Spleen (tissue), 11 donors: ENCODE measurements around the gene LRP1B. TPM values are rescaled to one million over a fixed set of nuclear protein-coding genes. Genes with fewer than 3 reads are reported as not detected.

Experiments used
- DNase-seq: peaks from one replicate; pipeline ENCODE4 v3.0.0-alpha.2; 2020
- H3K27ac ChIP-seq, 8 donors: fragments of 200-600 bp; sonication (generic) in 7 of 8; 1 replicate in 4 of 8; 2 replicates in 4 of 8; pipeline versions ENCODE4 v1.5.0 to v1.8.0; 2016 to 2021; ENCODE audit warnings: inconsistent platforms in 4 of 8, mild to moderate bottlenecking in 4 of 8, moderate library complexity in 1 of 8
- H3K27me3 ChIP-seq, 7 donors: fragments of 200-600 bp; sonication (generic) in 6 of 7; replicated peaks in 1 of 7; 1 replicate in 4 of 7; 2 replicates in 3 of 7; pipeline versions ENCODE4 v1.5.0 to v1.8.0; 2016 to 2021; ENCODE audit warnings: inconsistent platforms in 3 of 7, mild to moderate bottlenecking in 1 of 7
- H3K36me3 ChIP-seq, 6 donors: fragments of 200-600 bp; sonication (generic) in 5 of 6; 1 replicate in 4 of 6; 2 replicates in 2 of 6; pipeline versions ENCODE4 v1.5.0 to v1.8.0; 2016 to 2021; ENCODE audit warnings: inconsistent platforms in 2 of 6
- H3K4me1 ChIP-seq, 6 donors: fragments of 200-600 bp; sonication (generic) in 5 of 6; 1 replicate in 3 of 6; 2 replicates in 3 of 6; pipeline versions ENCODE4 v1.5.0 to v1.8.0; 2016 to 2021; ENCODE audit warnings: inconsistent platforms in 3 of 6
- H3K4me3 ChIP-seq, 8 donors: fragments of 200-600 bp; sonication (generic) in 7 of 8; 1 replicate in 4 of 8; 2 replicates in 4 of 8; pipeline versions ENCODE4 v1.5.0 to v1.8.0; 2016 to 2021; ENCODE audit warnings: inconsistent platforms in 4 of 8, mild to moderate bottlenecking in 4 of 8, moderate library complexity in 2 of 8
- H3K9me3 ChIP-seq, 8 donors: fragments of 200-600 bp; sonication (generic) in 7 of 8; 1 replicate in 4 of 8; 2 replicates in 4 of 8; pipeline versions ENCODE4 v1.5.0 to v1.8.0; 2016 to 2021; ENCODE audit warnings: inconsistent platforms in 4 of 8
- CTCF ChIP-seq, 11 experiments: fragments of 200-600 bp in 7 of 11; fragments of 450-650 bp in 4 of 11; sonication (generic) in 4 of 11; IDR thresholded peaks in 8 of 11; conservative IDR thresholded peaks in 3 of 11; 1 replicate in 7 of 11; 2 replicates in 4 of 11; pipeline versions ENCODE4 v1.4.0 to v1.8.0; 2016 to 2021; ENCODE audit warnings: antibody characterized with exemption in 11 of 11, inconsistent platforms in 4 of 11, mild to moderate bottlenecking in 1 of 11
- POLR2A ChIP-seq, 3 donors: fragments of 450-650 bp; IDR thresholded peaks; one replicate each; pipeline ENCODE4 v1.5.1; 2017; ENCODE audit warnings: antibody characterized with exemption in 3 of 3, mild to moderate bottlenecking in 1 of 3
- POLR2AphosphoS5 ChIP-seq, 3 donors: sonication (generic); formaldehyde crosslinking; IDR thresholded peaks; one replicate each; pipeline ENCODE4 v1.5.1; 2017; ENCODE audit warnings: antibody characterized with exemption in 3 of 3
- WGBS, 5 donors: extraction: QIAGEN DNeasy Blood & Tissue Kit in 3 of 5; methylation state at CpG; one replicate each; pipeline versions ENCODE4 v1.1.5 to v1.1.7; 2013 to 2018; 5-methylcytosine and 5-hydroxymethylcytosine counted together
- intact Hi-C: fragments of 100-400 bp; cut with DNase I; formaldehyde crosslinking; loops from one replicate; pipeline ENCODE4 v1.15.0; 2023; ENCODE audit warnings: low total_unique reads
- polyA plus RNA-seq, 3 donors: library from polyadenylated mRNA; stranded (reverse); fragments of 200-250 nt; gene quantifications; one replicate each; pipeline ENCODE4 v1.2.1, GENCODE V29; 2013
- total RNA-seq, 7 donors: library from RNA; depleted of rRNA in 3 of 7; stranded (reverse); fragments of >200 nt in 3 of 7; fragmentation: NEBNext Ultra II Directional in 4 of 7; extraction: Animal tissue kit (Norgen Biotek cat#: 25700) in 4 of 7; gene quantifications; one replicate each; pipeline versions ENCODE4 v1.1.0 to v1.2.1, GENCODE V29; 2016 to 2021
- donor health status: healthy with polysubstance abuse.
- donor health status: DM: no; HTN: no; CAD: no; lungs with moderate emphysema.
- donor health status: DM: no; HTN: no; CAD: no.
- donor health status: Bipolar disorder and iron deficiency.
- donor health status: healthy.
- donor health status: DM: no; HTN: no; CAD: no.
- donor health status: DM: yes; HTN: yes; CAD: no.

Gene LRP1B
- total and polyA plus RNA-seq, 10 donors = 0.02 to 0.85 (median 0.08) TPM; not detected in 2

GRCh38 chr2:140891614-140892212, 1239.1 kb downstream of the LRP1B start:
- no peak for DNase-seq
- no peaks in the 10 kb centered on the region for H3K4me1 ChIP-seq
- H3K27me3 ChIP-seq = no peaks in the 10 kb centered on the region
- no peak overlapping the region for H3K27ac ChIP-seq
- intact Hi-C loops = no loop called here
- 60 to 73% (median 65%) methylated on average over 1 of the region's 1 CpG for WGBS, 5 donors
- H3K9me3 ChIP-seq = peaks cover 0 to 4% (median 0%) of the 10 kb centered on the region in 8 donors
- no peak overlapping the region for H3K4me3 ChIP-seq
- TF ChIP-seq CTCF (IDR thresholded peaks at IDR 0.05 in 8 of 11, conservative IDR thresholded peaks at IDR 0.05 in 3 of 11) (no peak), POLR2AphosphoS5 (IDR thresholded peaks at IDR 0.05) (no peak), POLR2A (IDR thresholded peaks at IDR 0.05) (no peak)
- H3K36me3 ChIP-seq = no peaks in the 10 kb centered on the region

- WGBS, 5 donors = 77 to 85% (median 83%) methylated on average over 5 of the region's 5 CpGs
- H3K4me3 ChIP-seq = no peak overlapping the region
- no peaks in the 10 kb centered on the region for H3K36me3 ChIP-seq
- H3K27me3 ChIP-seq = no peaks in the 10 kb centered on the region
- no peaks in the 10 kb centered on the region for H3K9me3 ChIP-seq
- no peak for TF ChIP-seq POLR2A (IDR thresholded peaks at IDR 0.05)
- no peak for TF ChIP-seq CTCF (IDR thresholded peaks at IDR 0.05 in 8 of 11, conservative IDR thresholded peaks at IDR 0.05 in 3 of 11)
- TF ChIP-seq POLR2AphosphoS5 (IDR thresholded peaks at IDR 0.05) = no peak
- H3K4me1 ChIP-seq = no peaks in the 10 kb centered on the region
- no peak for DNase-seq
- intact Hi-C loops = no loop called here
- no peak overlapping the region for H3K27ac ChIP-seq
Measured at GRCh38 chr2:140882671-140883620, 1247.9 kb downstream of the LRP1B start.

GRCh38 chr2:140880573-140880972, 1250.2 kb downstream of the LRP1B start:
- TF ChIP-seq CTCF (IDR thresholded peaks at IDR 0.05 in 8 of 11, conservative IDR thresholded peaks at IDR 0.05 in 3 of 11) (no peak), POLR2A (IDR thresholded peaks at IDR 0.05) (no peak), POLR2AphosphoS5 (IDR thresholded peaks at IDR 0.05) (no peak)
- Histone ChIP-seq H3K27me3 (no peaks in the 10 kb centered on the region), H3K4me3 (no peak overlapping the region), H3K27ac (no peak overlapping the region), H3K4me1 (no peaks in the 10 kb centered on the region), H3K9me3 (peaks cover 0 to 19% (median 13%) of the 10 kb centered on the region in 8 donors), H3K36me3 (no peaks in the 10 kb centered on the region)
- intact Hi-C loops = no loop called here
- 77 to 91% (median 80%) methylated on average over 1 of the region's 1 CpG for WGBS, 5 donors
- DNase-seq = no peak

- H3K4me3 ChIP-seq = no peak overlapping the region
- H3K9me3 ChIP-seq = peaks cover 0 to 36% (median 27%) of the 10 kb centered on the region in 8 donors
- intact Hi-C loops = no loop called here
- H3K36me3 ChIP-seq = no peaks in the 10 kb centered on the region
- 81 to 98% (median 88%) methylated on average over 1 of the region's 1 CpG for WGBS, 5 donors
- DNase-seq = no peak
- no peaks in the 10 kb centered on the region for H3K27me3 ChIP-seq
- H3K4me1 ChIP-seq = no peaks in the 10 kb centered on the region
- H3K27ac ChIP-seq = no peak overlapping the region
- no peak for TF ChIP-seq POLR2A (IDR thresholded peaks at IDR 0.05)
- no peak for TF ChIP-seq POLR2AphosphoS5 (IDR thresholded peaks at IDR 0.05)
- no peak for TF ChIP-seq CTCF (IDR thresholded peaks at IDR 0.05 in 8 of 11, conservative IDR thresholded peaks at IDR 0.05 in 3 of 11)
Measured at GRCh38 chr2:140876015-140876414, 1254.8 kb downstream of the LRP1B start.
